Measurements from ENCODE around the gene NSUN7.

DNA sequence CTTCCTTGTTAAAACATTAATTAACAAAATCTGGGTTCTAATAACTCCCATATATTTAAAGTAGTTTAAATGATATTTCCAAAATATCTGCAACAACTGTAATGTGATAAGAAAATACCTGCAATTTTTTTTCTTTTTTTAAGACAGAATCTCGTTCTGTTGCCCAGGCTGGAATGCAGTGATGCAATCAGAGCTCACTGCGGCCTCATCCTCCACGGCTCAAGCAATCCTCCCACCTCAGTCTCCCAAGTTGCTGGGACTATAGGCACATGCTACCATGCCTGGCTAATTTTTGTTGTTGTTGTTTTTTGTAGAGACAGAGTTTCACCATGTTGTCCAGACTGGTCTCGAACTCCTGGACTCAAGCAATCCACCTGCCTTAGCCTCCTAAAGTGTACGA is 45.7 kb upstream of the NSUN7 start:
- TF ChIP-seq, protein P1, sequence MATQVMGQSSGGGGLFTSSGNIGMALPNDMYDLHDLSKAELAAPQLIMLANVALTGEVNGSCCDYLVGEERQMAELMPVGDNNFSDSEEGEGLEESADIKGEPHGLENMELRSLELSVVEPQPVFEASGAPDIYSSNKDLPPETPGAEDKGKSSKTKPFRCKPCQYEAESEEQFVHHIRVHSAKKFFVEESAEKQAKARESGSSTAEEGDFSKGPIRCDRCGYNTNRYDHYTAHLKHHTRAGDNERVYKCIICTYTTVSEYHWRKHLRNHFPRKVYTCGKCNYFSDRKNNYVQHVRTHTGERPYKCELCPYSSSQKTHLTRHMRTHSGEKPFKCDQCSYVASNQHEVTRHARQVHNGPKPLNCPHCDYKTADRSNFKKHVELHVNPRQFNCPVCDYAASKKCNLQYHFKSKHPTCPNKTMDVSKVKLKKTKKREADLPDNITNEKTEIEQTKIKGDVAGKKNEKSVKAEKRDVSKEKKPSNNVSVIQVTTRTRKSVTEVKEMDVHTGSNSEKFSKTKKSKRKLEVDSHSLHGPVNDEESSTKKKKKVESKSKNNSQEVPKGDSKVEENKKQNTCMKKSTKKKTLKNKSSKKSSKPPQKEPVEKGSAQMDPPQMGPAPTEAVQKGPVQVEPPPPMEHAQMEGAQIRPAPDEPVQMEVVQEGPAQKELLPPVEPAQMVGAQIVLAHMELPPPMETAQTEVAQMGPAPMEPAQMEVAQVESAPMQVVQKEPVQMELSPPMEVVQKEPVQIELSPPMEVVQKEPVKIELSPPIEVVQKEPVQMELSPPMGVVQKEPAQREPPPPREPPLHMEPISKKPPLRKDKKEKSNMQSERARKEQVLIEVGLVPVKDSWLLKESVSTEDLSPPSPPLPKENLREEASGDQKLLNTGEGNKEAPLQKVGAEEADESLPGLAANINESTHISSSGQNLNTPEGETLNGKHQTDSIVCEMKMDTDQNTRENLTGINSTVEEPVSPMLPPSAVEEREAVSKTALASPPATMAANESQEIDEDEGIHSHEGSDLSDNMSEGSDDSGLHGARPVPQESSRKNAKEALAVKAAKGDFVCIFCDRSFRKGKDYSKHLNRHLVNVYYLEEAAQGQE (IDR thresholded peaks at IDR 0.05; ENCODE audit: insufficient read depth in 1 of 2, low read depth in 2 of 2, low read length in 2 of 2): no peak
- TF ChIP-seq SIN3A (IDR thresholded peaks at IDR 0.05; ENCODE audit: borderline replicate concordance, insufficient read depth, low read length): no peak

Data from PFSK-1 (cell line).